NCI-H1694 treated with DMSO at 0.1 percent for 48 hours (cell line): ENCODE measurements around the gene KRTAP9-6.
"Not testable (repeated sequence)": the region's sequence is repeated elsewhere in the genome, so short reads cannot be mapped to it uniquely, and the experiment has no call there.

Source experiments
- DNase-seq: peaks from one replicate; lab custom pipeline; 2025; lab: John Stamatoyannopoulos, UW

The KRTAP9-6 gene, protein sequence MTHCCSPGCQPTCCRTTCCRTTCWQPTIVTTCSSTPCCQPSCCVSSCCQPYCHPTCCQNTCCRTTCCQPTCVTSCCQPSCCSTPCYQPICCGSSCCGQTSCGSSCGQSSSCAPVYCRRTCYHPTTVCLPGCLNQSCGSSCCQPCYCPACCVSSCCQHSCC

GRCh38 chr17:41265078-41265477 lies at the start of gene KRTAP9-6:
KRTAP9-6 (plus strand) TSS chr17:41265378; CDS start chr17:41265378, 0 bp downstream.
- DNase-seq = no peak

DNA sequence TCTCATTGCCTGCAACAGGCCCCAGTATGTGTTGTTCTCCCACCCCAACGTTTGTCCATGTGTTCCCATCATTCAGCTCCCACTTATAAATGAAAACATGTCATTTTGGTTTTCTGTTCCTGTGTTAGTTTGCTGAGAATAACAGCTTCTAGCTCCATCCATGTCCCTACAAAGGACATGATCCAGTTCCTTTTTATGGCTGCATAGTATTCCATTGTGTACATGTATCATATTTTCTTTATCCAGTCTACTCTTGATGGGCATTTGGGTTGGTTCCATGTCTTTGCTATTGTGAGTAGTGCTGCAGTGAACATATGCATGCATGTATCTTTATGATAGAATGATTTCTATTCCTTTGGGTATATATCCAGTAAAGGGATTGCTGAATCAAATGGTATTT lies 49.5 kb upstream of the KRTAP9-6 start:
- no peak for DNase-seq

GRCh38 chr17:41223821-41224220 lies 41.4 kb upstream of the KRTAP9-6 start:
- DNase-seq = no peak

- DNase-seq = no peak
These were observed 39.1 kb upstream of the KRTAP9-6 start for GRCh38 chr17:41226051-41226450.

DNA sequence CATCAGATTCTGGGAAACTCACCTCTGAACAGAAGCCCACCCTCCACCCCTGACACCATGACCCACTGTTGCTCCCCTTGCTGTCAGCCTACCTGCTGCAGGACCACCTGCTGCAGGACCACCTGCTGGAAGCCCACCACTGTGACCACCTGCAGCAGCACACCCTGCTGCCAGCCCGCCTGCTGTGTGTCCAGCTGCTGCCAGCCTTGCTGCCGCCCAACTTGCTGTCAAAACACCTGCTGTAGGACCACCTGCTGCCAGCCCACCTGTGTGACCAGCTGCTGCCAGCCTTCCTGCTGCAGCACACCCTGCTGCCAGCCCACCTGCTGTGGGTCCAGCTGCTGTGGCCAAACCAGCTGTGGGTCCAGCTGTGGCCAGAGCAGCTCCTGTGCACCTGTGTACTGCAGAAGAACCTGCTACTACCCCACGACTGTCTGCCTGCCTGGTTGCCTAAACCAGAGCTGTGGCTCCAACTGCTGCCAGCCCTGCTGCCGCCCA lies 38.5 kb upstream of the KRTAP9-6 start, which contains the start of gene KRTAP9-2:
KRTAP9-2 (plus strand) TSS at position 51 of the 498 bp plus-strand sequence; CDS start at position 58, 7 bp downstream.
- not testable (repeated sequence) for DNase-seq

GRCh38 chr17:41230094-41230493 lies 35.1 kb upstream of the KRTAP9-6 start:
- DNase-seq = no peak

GRCh38 chr17:41231731-41232130 lies 33.4 kb upstream of the KRTAP9-6 start:
- DNase-seq = no peak

- DNase-seq = not testable (repeated sequence)
These were observed 32.6 kb upstream of the KRTAP9-6 start, which contains the start of gene KRTAP9-3 for GRCh38 chr17:41232399-41233105. KRTAP9-3 (plus strand) TSS chr17:41232449; CDS start chr17:41232502, 53 bp downstream.

GRCh38 chr17:41237116-41237515 lies 28.1 kb upstream of the KRTAP9-6 start:
- DNase-seq = not testable (repeated sequence)

- DNase-seq = not testable (repeated sequence)
These were observed 27.2 kb upstream of the KRTAP9-6 start, which contains the start of gene KRTAP9-8 for GRCh38 chr17:41237949-41238437. KRTAP9-8 (plus strand) TSS chr17:41237999; CDS start chr17:41238052, 53 bp downstream.

- not testable (repeated sequence) for DNase-seq
These were observed 18.0 kb upstream of the KRTAP9-6 start for GRCh38 chr17:41246995-41247787.

DNA sequence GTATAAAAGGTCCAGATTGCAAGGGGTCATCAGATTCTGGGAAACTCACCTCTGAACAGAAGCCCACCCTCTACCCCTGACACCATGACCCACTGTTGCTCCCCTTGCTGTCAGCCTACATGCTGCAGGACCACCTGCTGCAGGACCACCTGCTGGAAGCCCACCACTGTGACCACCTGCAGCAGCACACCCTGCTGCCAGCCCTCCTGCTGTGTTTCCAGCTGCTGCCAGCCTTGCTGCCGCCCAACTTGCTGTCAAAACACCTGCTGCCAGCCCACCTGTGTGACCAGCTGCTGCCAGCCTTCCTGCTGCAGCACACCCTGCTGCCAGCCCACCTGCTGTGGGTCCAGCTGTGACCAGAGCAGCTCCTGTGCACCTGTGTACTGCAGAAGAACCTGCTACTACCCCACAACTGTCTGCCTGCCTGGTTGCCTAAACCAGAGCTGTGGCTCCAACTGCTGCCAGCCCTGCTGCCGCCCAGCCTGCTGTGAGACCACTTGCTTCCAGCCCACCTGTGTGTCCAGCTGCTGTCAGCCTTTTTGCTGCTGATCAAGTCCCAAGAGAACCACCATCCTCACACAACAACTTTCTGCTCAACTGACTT lies 15.4 kb upstream of the KRTAP9-6 start, which contains the start of gene KRTAP9-4:
KRTAP9-4 (plus strand) TSS at position 51 of the 604 bp plus-strand sequence; CDS start at position 85, 34 bp downstream.
- not testable (repeated sequence) for DNase-seq

- DNase-seq = no peak
These were observed 13.9 kb upstream of the KRTAP9-6 start for GRCh38 chr17:41251261-41251660.

DNA sequence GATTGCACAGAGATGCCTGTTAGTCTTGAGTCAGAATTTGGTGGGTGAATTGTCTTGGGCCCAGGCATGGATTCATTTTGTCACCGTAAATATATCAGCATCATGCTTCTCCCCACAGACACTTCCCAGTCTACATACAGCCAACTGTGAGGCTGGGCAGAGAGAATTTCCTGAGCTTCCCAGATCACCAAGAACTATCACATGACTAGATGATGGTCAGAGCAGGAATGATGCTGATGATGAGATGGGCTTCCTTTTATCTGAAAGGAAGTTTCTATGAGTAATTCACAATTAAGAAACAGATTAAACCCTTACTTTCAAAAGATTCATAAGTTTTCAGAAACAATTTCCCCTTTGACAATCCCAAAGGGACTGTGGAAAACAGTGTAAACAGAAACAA lies 10.3 kb upstream of the KRTAP9-6 start:
- DNase-seq = no peak

GRCh38 chr17:41255381-41256290 lies 9.5 kb upstream of the KRTAP9-6 start, which contains the start of gene KRTAP9-9:
KRTAP9-9 (plus strand) TSS chr17:41255384.
- DNase-seq = not testable (repeated sequence)

GRCh38 chr17:41256291-41256685 lies 8.9 kb upstream of the KRTAP9-6 start:
- DNase-seq = no peak

DNA sequence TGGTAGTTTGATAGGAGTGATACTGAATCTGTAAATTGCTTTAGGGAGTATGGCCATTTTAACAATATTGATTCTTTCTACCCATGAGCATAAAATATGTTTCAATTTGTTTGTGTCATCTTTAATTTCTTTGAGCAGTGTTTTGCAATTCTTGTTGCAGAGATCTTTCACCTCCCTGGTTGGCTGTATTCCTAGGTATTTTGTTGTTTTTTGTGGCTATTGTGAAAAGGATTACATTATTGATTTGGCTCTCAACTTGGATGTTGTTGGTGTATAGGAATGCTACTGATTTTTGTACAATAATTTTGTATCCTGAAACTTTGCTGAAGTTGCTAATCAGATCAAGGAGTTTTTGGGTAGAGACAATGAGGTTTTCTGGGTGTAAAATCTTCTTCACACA lies 6.8 kb upstream of the KRTAP9-6 start:
- no peak for DNase-seq

DNA sequence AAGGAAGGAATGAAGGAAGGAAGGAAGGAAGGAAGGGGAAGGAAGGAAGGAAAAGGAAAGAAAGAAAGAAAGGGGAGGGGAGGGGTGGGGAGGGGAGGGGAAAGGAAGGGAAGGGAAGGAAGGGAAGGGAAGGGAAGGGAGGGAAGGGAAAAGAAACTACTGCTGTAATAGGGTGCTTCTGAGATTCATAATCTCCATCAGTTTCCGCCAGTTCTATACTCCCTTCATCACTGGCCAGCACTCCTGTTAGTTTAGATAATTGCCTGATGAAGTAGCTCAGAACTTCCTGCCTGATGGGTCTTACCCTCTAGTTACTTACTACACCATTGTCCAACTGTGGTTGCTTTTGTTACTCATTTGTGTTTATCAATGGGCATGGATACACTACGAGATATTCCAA lies 2.0 kb upstream of the KRTAP9-6 start:
- no peak for DNase-seq

DNA sequence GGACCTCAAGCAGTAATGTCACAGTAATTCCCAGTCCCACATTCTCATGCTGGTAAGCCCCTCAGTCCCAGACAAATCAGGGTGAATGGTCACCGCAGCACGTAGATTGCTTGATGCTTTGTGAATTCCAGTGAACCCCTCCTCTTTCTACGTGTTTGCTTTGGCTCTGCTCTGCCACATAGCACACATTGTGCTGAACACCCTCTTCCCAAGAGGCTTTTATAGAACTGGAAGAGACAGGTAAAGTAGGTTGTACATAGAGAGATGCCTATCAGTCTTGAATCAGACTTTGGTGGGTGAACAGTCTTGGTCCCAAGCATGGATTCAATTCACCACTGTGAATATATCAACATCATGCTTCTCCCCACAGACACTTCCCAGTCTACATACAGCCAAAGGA lies 579 bp upstream of the KRTAP9-6 start:
- no peak for DNase-seq

DNA sequence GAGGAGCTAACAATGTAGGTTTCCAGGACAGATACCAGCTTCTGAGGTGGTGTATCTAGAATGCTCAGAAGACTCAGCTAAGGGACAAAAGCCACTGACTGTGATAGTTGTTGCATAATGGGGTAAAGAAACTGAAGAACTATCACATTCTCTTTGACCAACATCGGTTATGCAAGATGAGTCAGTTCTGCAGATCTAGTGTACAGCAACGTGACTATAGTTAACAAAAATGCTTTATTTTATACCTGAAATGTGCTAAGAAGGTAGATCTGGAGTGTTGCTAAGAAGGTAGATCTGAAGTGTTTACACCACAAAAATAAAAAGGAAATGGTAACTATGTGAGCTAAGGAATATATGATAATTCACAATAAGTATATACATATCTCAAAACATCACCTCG lies 2.5 kb downstream of the KRTAP9-6 start:
- no peak for DNase-seq
